Hematopoietic multipotent progenitor cell treated with erythropoietin and hydrocortisone succinate and interleukin-3 and kit ligand, for 17 days (in vitro differentiated cells): ENCODE measurements around the gene TTYH3.

Experiments
- DNase-seq: peaks from one replicate; pipeline ENCODE4 v3.0.0-alpha.2; 2015; ENCODE audit warnings: low spot score

TTYH3 gene

GRCh38 chr7:2616387-2617324 lies 15.1 kb upstream of the TTYH3 start:
- no peak for DNase-seq

- DNase-seq, result no peak
Observed at GRCh38 chr7:2617325-2617905, 14.4 kb upstream of the TTYH3 start.

GRCh38 chr7:2619116-2619515 lies 12.7 kb upstream of the TTYH3 start:
- no peak for DNase-seq

- no peak for DNase-seq
Observed at GRCh38 chr7:2621061-2621828, 10.5 kb upstream of the TTYH3 start.

- DNase-seq, result no peak
Observed at GRCh38 chr7:2621948-2622640, 9.7 kb upstream of the TTYH3 start.

GRCh38 chr7:2622869-2623697 lies 8.7 kb upstream of the TTYH3 start:
- no peak for DNase-seq

GRCh38 chr7:2623698-2624014 lies 8.1 kb upstream of the TTYH3 start:
- DNase-seq, result no peak

- DNase-seq, result no peak
Observed at GRCh38 chr7:2624293-2624886, 7.4 kb upstream of the TTYH3 start.

- DNase-seq, result no peak
Observed at GRCh38 chr7:2626498-2627117, 5.2 kb upstream of the TTYH3 start.

GRCh38 chr7:2627258-2628129 lies 4.3 kb upstream of the TTYH3 start:
- no peak for DNase-seq

- no peak for DNase-seq
Observed at GRCh38 chr7:2628130-2628482, 3.7 kb upstream of the TTYH3 start.

- DNase-seq, result no peak
Observed at GRCh38 chr7:2628891-2629290, 2.9 kb upstream of the TTYH3 start.

GRCh38 chr7:2629746-2630681 lies 1.8 kb upstream of the TTYH3 start:
- DNase-seq, result no peak

GRCh38 chr7:2632733-2633537 lies 1.1 kb downstream of the TTYH3 start:
- no peak for DNase-seq

- DNase-seq, result no peak
Observed at GRCh38 chr7:2633538-2634266, 1.9 kb downstream of the TTYH3 start.

GRCh38 chr7:2634267-2635145 lies 2.7 kb downstream of the TTYH3 start:
- no peak for DNase-seq
